Mononuclear cell (primary cell): ENCODE measurements around the gene SDR39U1. TPM values are rescaled to one million over a fixed set of nuclear protein-coding genes. Genes with fewer than 3 reads are reported as not detected.
A peak's percentile ranks its signal among the peaks of the same experiment; 100 is the strongest.

Experiments used
- H3K27me3 ChIP-seq: 2 replicates; pipeline ENCODE4 v1.6.0; 2011; ENCODE audit warnings: low read length, control low read depth; ENCODE audit not compliant: insufficient read depth
- H3K4me1 ChIP-seq: 2 replicates; pipeline ENCODE4 v1.5.1; 2011; ENCODE audit warnings: mild to moderate bottlenecking, low read length, control low read depth; ENCODE audit not compliant: insufficient read depth
- H3K4me3 ChIP-seq: 2 replicates; pipeline ENCODE4 v1.5.1; 2011; ENCODE audit warnings: mild to moderate bottlenecking, low read length, moderate library complexity
- H3K9me3 ChIP-seq: 2 replicates; pipeline ENCODE4 v1.5.1; 2011; ENCODE audit warnings: low read depth, mild to moderate bottlenecking, control low read depth, low read length
- total RNA-seq: library from RNA; depleted of rRNA; stranded (reverse); fragments of >200 nt; gene quantifications from one replicate; pipeline ENCODE4 v1.2.3, GENCODE V29; 2012

SDR39U1 gene
- total RNA-seq, 1 donor = 21.6 TPM

GRCh38 chr14:24436355-24437019 lies 6.1 kb downstream of the SDR39U1 start:
- no peaks in the 10 kb centered on the region for H3K27me3 ChIP-seq
- H3K9me3 ChIP-seq = no peaks in the 10 kb centered on the region
- peaks cover 57% of the 10 kb centered on the region for H3K4me1 ChIP-seq
- no peak overlapping the region for H3K4me3 ChIP-seq

GRCh38 chr14:24435998-24436354 lies 6.6 kb downstream of the SDR39U1 start:
- Histone ChIP-seq H3K4me3 (no peak overlapping the region), H3K4me1 (peaks cover 57% of the 10 kb centered on the region), H3K9me3 (no peaks in the 10 kb centered on the region), H3K27me3 (no peaks in the 10 kb centered on the region)

- no peaks in the 10 kb centered on the region for H3K27me3 ChIP-seq
- no peaks in the 10 kb centered on the region for H3K9me3 ChIP-seq
- no peak overlapping the region for H3K4me3 ChIP-seq
- H3K4me1 ChIP-seq = peaks cover 59% of the 10 kb centered on the region
Observed at GRCh38 chr14:24435192-24435810, 7.3 kb downstream of the SDR39U1 start.

- H3K4me3 ChIP-seq = no peak overlapping the region
- no peaks in the 10 kb centered on the region for H3K9me3 ChIP-seq
- H3K27me3 ChIP-seq = no peaks in the 10 kb centered on the region
- H3K4me1 ChIP-seq = peaks cover 59% of the 10 kb centered on the region
Observed at GRCh38 chr14:24434676-24435075, 7.9 kb downstream of the SDR39U1 start.

GRCh38 chr14:24434036-24434435 lies 8.5 kb downstream of the SDR39U1 start:
- Histone ChIP-seq H3K9me3 (no peaks in the 10 kb centered on the region), H3K4me1 (peaks cover 61% of the 10 kb centered on the region), H3K27me3 (no peaks in the 10 kb centered on the region), H3K4me3 (no peak overlapping the region)

- Histone ChIP-seq H3K4me1 (peaks cover 58% of the 10 kb centered on the region), H3K4me3 (no peak overlapping the region), H3K27me3 (no peaks in the 10 kb centered on the region)
Observed at GRCh38 chr14:24432259-24433131, 10.1 kb downstream of the SDR39U1 start.

GRCh38 chr14:24431569-24432258 lies 10.9 kb downstream of the SDR39U1 start:
- H3K4me1 ChIP-seq = peaks cover 56% of the 10 kb centered on the region
- no peak overlapping the region for H3K4me3 ChIP-seq

More at GRCh38 chr14:24432259-24433131, 10.1 kb downstream of the SDR39U1 start:
- H3K9me3 ChIP-seq = no peaks in the 10 kb centered on the region

GRCh38 chr14:24430682-24431568 lies 11.7 kb downstream of the SDR39U1 start:
- peaks cover 48% of the 10 kb centered on the region for H3K4me1 ChIP-seq
- H3K9me3 ChIP-seq = no peaks in the 10 kb centered on the region
- H3K4me3 ChIP-seq = peak overlapping the region; percentile 84
- no peaks in the 10 kb centered on the region for H3K27me3 ChIP-seq

More at GRCh38 chr14:24431569-24432258, 10.9 kb downstream of the SDR39U1 start:
- no peaks in the 10 kb centered on the region for H3K9me3 ChIP-seq
- H3K27me3 ChIP-seq = no peaks in the 10 kb centered on the region

GRCh38 chr14:24430143-24430681 lies 12.4 kb downstream of the SDR39U1 start:
- H3K9me3 ChIP-seq = no peaks in the 10 kb centered on the region
- no peaks in the 10 kb centered on the region for H3K27me3 ChIP-seq
- peak overlapping the region; percentile 84 for H3K4me3 ChIP-seq
- H3K4me1 ChIP-seq = peaks cover 44% of the 10 kb centered on the region

GRCh38 chr14:24429395-24430142 lies 13.0 kb downstream of the SDR39U1 start, which contains the start of the genes CBLN3 and KHNYN:
CBLN3 (minus strand) TSS chr14:24429668; CDS start chr14:24429054, 614 bp downstream.
KHNYN (plus strand) TSS chr14:24429954; CDS start chr14:24430731, 777 bp downstream.
- H3K9me3 ChIP-seq = no peaks in the 10 kb centered on the region
- peak within 1 kb of the TSS; percentile 84 for H3K4me3 ChIP-seq
- H3K27me3 ChIP-seq = no peaks in the 10 kb centered on the region
- H3K4me1 ChIP-seq = peaks cover 44% of the 10 kb centered on the region

- peak overlapping the region; percentile 84 for H3K4me3 ChIP-seq
- H3K9me3 ChIP-seq = no peaks in the 10 kb centered on the region
- H3K4me1 ChIP-seq = peaks cover 44% of the 10 kb centered on the region
- no peaks in the 10 kb centered on the region for H3K27me3 ChIP-seq
Observed at GRCh38 chr14:24428628-24429394, 13.8 kb downstream of the SDR39U1 start.

- H3K4me1 ChIP-seq = peaks cover 45% of the 10 kb centered on the region
- no peaks in the 10 kb centered on the region for H3K27me3 ChIP-seq
- no peak overlapping the region for H3K4me3 ChIP-seq
- no peaks in the 10 kb centered on the region for H3K9me3 ChIP-seq
Observed at GRCh38 chr14:24427537-24428508, 14.8 kb downstream of the SDR39U1 start.
